Measurements from ENCODE around the gene LRRK2.

The LRRK2 gene

DNA sequence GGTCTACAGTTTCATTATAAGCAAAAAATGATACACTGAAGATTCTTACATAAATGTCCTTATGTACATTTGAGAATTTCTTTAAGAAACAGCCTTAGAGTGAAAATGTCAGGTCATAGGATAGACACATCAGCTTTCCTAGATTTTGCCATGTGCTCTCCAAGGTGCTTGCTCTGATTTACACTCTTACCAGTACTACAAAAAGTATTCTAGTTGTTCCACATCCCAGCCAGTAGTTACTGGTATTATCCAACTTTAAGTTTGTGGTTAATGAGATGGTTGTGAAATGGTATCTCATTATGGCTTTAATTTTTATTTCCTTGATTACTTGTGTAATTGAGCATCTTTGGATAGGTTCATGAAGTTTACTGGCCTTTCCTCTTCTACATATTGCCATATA, 5.0 kb upstream of the LRRK2 start:
- TF ChIP-seq, protein P1, sequence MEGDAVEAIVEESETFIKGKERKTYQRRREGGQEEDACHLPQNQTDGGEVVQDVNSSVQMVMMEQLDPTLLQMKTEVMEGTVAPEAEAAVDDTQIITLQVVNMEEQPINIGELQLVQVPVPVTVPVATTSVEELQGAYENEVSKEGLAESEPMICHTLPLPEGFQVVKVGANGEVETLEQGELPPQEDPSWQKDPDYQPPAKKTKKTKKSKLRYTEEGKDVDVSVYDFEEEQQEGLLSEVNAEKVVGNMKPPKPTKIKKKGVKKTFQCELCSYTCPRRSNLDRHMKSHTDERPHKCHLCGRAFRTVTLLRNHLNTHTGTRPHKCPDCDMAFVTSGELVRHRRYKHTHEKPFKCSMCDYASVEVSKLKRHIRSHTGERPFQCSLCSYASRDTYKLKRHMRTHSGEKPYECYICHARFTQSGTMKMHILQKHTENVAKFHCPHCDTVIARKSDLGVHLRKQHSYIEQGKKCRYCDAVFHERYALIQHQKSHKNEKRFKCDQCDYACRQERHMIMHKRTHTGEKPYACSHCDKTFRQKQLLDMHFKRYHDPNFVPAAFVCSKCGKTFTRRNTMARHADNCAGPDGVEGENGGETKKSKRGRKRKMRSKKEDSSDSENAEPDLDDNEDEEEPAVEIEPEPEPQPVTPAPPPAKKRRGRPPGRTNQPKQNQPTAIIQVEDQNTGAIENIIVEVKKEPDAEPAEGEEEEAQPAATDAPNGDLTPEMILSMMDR (IDR thresholded peaks at IDR 0.05; ENCODE audit: low read depth, low read length): no peak
- no peaks in the 10 kb centered on the region for H3K9me3 ChIP-seq
- H3K36me3 ChIP-seq: no peaks in the 10 kb centered on the region
- no peaks in the 10 kb centered on the region for H3K4me1 ChIP-seq
- no peak overlapping the region for H3K4me3 ChIP-seq (ENCODE audit: low read depth, low read length)
- no peak for DNase-seq
- H3K27me3 ChIP-seq: peaks cover 24% of the 10 kb centered on the region

DNA sequence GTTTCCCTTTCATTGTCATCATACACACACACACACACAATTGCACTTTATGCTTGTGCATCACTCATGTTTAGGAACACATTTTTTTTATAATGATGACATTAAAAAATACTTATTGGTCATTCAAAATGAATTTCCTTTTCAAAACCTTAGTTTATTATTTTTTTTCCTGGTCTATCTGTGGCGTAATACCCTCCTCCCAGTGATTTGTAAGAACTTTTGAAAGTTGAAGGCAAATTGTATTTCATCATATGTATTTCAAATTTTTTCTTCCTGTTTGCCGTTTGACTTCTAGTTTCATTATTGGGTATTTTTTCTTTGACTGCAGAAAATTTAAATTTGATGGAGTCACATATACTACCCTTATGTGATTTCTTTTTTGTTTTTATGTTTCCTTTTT, 2.5 kb upstream of the LRRK2 start:
- no peaks in the 10 kb centered on the region for H3K4me1 ChIP-seq
- no peak overlapping the region for H3K4me3 ChIP-seq (ENCODE audit: low read depth, low read length)
- no peak for DNase-seq
- H3K9me3 ChIP-seq: no peaks in the 10 kb centered on the region
- H3K27me3 ChIP-seq: peaks cover 36% of the 10 kb centered on the region
- TF ChIP-seq, protein P1 (IDR thresholded peaks at IDR 0.05; ENCODE audit: low read depth, low read length): no peak
- H3K36me3 ChIP-seq: no peaks in the 10 kb centered on the region

DNA sequence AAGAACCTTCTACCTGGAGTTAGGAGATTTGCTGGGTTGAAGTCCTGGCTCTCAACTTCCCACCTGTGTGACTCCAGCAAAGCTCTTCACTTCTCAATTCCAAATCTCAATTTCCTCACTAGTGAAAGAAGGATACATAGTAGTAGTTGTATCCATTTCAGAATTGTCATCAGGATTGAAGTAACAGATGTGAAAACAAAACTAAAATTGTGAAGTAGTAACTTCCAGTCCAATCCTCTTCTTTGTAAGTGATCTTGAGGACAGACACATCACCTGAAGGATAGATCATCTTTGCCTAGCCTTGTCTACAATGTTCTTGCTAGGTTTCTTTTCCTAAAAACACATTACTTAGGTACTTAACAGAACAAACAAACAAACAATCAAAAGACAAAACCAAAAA, 1.2 kb upstream of the LRRK2 start:
- DNase-seq: no peak
- TF ChIP-seq, protein P1 (IDR thresholded peaks at IDR 0.05; ENCODE audit: low read depth, low read length): no peak
- no peaks in the 10 kb centered on the region for H3K4me1 ChIP-seq
- H3K36me3 ChIP-seq: no peaks in the 10 kb centered on the region
- peaks cover 36% of the 10 kb centered on the region for H3K27me3 ChIP-seq
- H3K9me3 ChIP-seq: no peaks in the 10 kb centered on the region
- no peak overlapping the region for H3K4me3 ChIP-seq (ENCODE audit: low read depth, low read length)

DNA sequence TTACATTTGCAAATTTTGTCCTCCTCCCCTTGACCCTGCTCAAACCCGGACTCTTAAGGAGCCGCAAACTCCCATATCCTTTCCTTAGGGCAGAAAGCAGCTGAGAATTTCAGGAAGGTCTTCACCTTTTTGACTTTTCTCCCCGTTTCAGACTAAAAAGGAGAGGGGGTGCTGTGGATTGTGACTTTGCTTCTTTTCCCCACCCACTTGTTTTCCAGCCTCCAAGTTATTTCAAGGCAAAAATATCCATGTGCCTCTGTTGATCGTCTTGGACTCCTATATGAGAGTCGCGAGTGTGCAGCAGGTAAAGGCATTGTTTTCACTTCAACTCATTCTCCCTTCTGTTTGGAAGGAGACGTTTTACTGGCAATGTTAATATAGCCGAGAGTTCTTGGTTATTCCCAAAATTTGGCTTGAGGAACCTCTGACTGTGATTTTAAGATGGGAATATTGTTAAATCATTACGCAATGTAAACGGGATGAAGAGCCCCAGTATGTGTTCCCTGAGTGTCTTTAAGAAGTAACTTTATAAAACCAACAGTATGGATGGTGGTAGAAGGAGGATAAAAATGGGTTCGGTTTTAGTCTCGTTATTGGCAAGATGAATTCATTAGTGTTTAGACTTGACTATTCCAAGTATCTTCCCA, 663 bp downstream of the LRRK2 start:
- H3K4me3 ChIP-seq (ENCODE audit: low read depth, low read length): no peak overlapping the region
- TF ChIP-seq, protein P1 (IDR thresholded peaks at IDR 0.05; ENCODE audit: low read depth, low read length): no peak
- H3K4me1 ChIP-seq: no peaks in the 10 kb centered on the region
- H3K9me3 ChIP-seq: no peaks in the 10 kb centered on the region
- DNase-seq: no peak
- H3K27me3 ChIP-seq: peaks cover 36% of the 10 kb centered on the region
- H3K36me3 ChIP-seq: no peaks in the 10 kb centered on the region

DNA sequence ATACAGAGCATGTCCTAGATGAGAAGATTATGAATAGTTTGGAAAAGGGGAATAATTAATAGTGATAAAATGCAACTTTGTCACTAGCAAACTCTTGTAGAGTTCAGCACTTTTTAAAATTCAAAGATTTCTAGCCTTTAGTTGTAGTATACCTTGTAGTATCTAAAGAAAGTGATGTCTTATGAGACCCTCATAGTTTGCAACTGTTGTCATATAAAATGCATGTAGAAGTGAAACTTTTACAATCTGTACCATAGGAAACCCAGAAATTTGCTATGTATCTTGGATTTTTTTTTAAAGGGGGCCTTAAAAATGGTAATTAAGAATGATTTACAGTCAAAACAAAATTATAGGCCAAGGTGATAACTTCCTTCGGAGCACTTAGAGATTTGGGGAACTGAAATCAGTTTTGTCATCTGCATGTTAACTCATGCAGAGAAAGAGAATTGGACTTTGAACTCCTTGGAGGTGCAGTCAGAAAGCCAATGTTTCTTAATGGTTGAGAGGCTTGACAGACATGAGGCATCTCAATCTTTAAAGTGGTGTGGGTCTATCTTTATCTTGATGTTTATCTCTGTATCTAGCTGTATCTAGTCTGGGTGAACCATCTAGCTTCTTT, 1.3 kb downstream of the LRRK2 start:
- TF ChIP-seq, protein P1 (IDR thresholded peaks at IDR 0.05; ENCODE audit: low read depth, low read length): no peak
- H3K9me3 ChIP-seq: no peaks in the 10 kb centered on the region
- no peaks in the 10 kb centered on the region for H3K36me3 ChIP-seq
- no peaks in the 10 kb centered on the region for H3K4me1 ChIP-seq
- no peak overlapping the region for H3K4me3 ChIP-seq (ENCODE audit: low read depth, low read length)
- H3K27me3 ChIP-seq: peaks cover 36% of the 10 kb centered on the region
- DNase-seq: no peak

DNA sequence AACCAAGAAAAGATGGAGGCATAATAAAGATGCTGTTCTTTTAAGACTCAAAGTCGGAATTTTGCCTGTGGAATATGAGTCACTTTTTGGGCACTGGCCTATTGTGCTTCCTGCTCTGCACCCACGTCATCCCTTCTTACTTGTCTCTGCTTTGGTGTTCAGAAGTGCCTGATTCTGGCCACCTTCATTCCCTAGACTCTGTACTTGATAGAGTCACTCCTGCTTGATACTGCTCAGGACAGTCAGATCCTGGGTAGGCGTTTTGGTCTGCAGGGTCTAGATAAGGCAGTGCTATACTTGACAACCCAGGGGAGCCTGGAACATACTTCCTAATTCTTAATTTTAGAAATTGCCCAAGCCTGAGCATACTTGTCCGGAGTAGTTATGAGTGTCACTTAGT, 1.9 kb downstream of the LRRK2 start:
- Histone ChIP-seq H3K27me3 (peaks cover 36% of the 10 kb centered on the region), H3K9me3 (no peaks in the 10 kb centered on the region), H3K4me1 (no peaks in the 10 kb centered on the region), H3K36me3 (no peaks in the 10 kb centered on the region), H3K4me3 (ENCODE audit: low read depth, low read length) (no peak overlapping the region)
- TF ChIP-seq, protein P1 (IDR thresholded peaks at IDR 0.05; ENCODE audit: low read depth, low read length): no peak
- DNase-seq: no peak

Measured in BE2C (cell line).